HL-60/S4 (cell line): ENCODE results near the gene HERC3.

Experiments used
- in situ Hi-C: fragments of 300-500 bp; cut with MboI; formaldehyde crosslinking; loops from 2 replicates; pipeline ENCODE4 v1.14.3; 2022; ENCODE audit warnings: low sequenced_read_pairs

HERC3 gene

DNA sequence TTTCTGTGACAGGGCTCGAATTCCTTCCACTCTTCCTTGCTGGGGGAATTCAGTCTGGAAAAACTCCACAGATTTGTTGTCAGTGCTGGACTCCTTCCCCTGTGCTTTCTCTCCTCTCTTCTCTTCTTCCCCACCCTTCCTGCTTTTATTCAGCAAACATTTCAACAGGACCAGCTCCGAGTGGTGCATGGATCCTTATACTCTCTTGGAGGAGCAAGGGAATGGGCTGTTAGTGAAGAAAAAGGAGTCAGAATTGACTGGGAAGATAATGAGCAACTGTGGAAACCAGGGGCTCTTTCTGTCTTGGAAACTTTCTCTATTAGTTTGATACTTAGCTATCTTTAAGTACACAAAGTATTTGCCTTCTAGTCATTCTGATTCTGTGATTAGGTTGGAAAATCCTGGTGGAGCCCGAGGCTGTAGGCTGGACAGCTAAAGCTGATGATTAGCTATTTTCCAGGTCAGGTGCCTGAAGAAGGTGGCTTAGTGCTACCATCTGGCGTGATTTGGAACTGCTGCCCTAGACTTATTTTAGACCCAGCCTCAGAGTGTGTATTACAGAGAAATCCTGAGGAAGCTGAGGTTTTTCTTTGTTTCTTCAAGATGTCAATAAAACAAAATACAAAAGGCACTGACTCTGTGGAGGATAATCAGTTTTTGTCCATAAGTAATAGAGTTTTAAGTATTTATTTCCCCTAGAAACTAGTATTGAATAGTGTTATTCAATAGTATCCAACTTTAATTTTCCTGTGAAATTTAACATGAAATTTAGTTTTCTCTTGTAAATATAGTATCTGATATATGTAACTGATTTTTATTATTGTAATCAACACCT is 67.0 kb downstream of the HERC3 start:
- in situ Hi-C loops = no loop called here

GRCh38 chr4:88659890-88660208 is 67.6 kb downstream of the HERC3 start:
- in situ Hi-C loops = no loop called here

- in situ Hi-C loops = no loop called here
Observed at GRCh38 chr4:88660446-88661294, 68.4 kb downstream of the HERC3 start.

GRCh38 chr4:88661739-88662138 is 69.5 kb downstream of the HERC3 start:
- in situ Hi-C loops = no loop called here

GRCh38 chr4:88672987-88673386 is 80.7 kb downstream of the HERC3 start:
- in situ Hi-C loops = no loop called here

GRCh38 chr4:88673886-88674285 is 81.6 kb downstream of the HERC3 start:
- in situ Hi-C loops = no loop called here

DNA sequence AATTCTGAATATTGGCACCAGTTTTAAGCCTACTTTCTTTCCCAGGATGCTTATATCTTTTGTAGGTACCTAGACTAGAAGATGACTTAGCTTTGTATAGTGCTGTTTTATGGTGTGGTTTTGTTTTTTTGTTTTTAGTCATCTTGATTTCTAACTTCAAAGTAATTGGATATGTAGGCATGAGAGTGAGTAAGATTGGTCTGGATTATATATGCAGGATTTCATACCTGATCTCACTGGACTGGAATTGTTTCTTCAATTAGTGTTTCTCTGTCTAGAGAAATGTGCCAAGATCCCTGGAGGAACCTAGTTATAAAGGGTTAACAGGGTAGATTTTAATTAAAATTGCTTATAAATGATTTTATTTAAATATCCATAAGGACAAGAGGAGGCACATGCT is 82.3 kb downstream of the HERC3 start:
- in situ Hi-C loops = no loop called here

- in situ Hi-C loops = no loop called here
Observed at GRCh38 chr4:88674979-88675378, 82.7 kb downstream of the HERC3 start.

GRCh38 chr4:88675543-88675942 is 83.3 kb downstream of the HERC3 start:
- in situ Hi-C loops = no loop called here

DNA sequence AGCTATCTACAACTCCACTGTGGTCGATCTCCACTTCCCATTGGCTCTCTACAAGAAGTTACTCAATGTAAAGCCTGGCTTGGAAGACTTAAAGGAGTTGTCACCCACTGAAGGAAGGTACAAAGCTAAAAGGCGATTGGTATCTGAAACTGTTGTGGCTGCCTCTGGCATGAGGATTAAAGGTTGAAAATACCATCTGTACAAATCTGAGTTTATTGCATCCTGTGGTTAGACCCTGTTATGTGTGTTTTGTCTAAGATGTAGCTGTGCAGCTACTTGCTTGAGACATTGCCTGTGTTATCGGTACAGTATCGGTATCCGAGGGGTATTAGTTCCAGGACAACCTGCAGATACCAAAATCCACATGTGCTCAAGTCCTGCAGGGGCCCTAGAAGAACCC is 88.9 kb downstream of the HERC3 start:
- in situ Hi-C loops = no loop called here

DNA sequence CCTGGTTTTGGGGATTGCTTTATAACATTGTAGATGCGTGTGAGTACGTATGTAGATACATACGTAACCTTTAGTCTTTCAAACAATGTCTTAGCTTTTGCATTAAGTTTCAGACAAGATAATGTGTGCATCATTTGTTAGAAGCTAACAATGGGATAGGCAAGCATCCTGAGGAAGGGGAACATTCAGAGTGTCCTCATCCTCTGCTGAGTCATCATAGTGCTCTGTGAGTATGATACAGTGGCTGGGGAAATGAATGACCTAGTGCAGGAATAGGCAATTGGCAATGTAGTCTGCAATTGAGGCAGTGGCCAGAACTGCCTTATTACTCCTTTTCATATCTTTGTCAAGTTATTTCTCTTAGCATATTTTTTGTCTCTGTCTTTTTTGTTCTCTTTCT is 98.1 kb downstream of the HERC3 start:
- in situ Hi-C loops = no loop called here

GRCh38 chr4:88693792-88694191 is 101.5 kb downstream of the HERC3 start:
- in situ Hi-C loops = no loop called here

DNA sequence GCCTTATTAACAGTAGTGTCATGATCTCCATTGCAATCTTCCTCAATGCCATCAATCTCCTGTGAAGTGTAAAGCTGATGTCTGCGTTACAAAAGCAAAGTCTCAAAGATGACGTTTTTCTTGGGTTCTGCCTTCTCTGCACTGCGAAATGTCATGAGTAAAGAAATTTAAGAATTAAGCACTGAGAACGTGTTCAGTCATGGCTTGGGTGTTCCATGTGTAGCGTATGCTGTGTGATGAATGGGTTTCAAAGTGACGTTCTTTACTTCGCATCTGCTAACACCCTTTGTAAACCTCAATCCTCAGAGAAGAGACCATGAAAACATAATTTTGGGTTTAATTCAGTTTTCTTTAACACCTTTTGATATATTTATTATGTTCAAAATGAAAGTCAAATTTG is 104.3 kb downstream of the HERC3 start:
- in situ Hi-C loops = no loop called here

- in situ Hi-C loops = no loop called here
Observed at GRCh38 chr4:88697141-88697540, 104.9 kb downstream of the HERC3 start.

GRCh38 chr4:88697588-88698329 is 105.5 kb downstream of the HERC3 start, which contains the start of gene NAP1L5:
Gene NAP1L5, minus strand, starts transcription at chr4:88697829. Its CDS starts 75 bp downstream, at chr4:88697754.
- in situ Hi-C loops = no loop called here

DNA sequence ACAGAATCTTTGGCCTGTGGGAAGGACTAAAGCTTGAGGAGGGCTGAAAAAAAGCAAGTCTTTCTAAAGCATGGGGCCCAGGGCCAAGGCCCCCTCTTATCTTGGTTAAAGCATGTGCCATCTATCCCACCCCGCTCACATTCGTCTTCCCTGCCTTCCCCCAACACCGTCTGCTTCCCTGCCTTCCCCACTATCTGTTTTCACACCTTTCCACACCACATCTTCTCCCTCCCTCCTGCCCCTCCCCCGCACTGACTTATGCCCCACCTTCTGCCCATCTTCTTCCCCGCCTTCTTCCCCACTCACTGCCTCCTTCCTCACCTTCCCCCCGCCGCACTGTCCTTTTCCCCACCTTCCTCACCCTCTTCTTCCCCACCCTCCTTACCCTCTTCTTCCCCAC is 106.2 kb downstream of the HERC3 start:
- in situ Hi-C loops = no loop called here

DNA sequence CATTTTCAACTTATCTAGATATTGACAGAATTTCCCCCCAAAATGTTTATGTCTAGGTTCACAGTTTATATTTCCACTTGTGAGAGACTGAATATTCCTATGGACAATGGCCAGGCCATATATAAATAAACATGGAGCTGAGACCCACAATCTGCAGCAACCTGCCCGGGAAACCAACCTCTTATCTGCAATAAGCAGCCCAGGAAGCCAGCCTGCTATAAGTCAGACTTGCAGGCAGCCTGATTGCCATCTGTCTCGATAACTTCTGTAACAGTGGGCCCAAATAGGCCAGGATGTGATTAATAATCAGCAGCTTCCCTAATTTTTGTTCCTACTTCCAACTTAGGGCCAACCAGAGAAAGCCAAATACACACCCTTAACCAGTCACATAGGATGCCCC is 110.5 kb downstream of the HERC3 start:
- in situ Hi-C loops = no loop called here

DNA sequence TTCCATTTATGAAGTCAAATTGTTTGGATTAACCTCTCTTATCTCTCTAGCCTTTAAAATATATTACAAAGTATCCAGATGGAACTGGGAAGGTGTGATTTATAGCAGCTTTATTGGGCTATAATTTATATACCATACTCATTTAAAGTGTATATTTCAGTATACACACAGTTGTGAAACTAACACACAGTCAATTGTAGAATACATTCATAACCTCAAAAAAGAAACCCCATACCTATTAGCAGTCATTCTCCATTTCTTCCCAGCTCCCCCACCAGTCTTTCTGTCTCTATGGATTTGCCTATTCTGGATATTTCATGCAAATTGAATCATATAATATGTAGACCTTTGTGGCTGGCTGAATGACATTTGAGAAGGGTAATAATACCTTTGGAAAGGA is 112.9 kb downstream of the HERC3 start:
- in situ Hi-C loops = no loop called here

GRCh38 chr4:88705805-88706492 is 113.7 kb downstream of the HERC3 start:
- in situ Hi-C loops = no loop called here

GRCh38 chr4:88706574-88706973 is 114.3 kb downstream of the HERC3 start:
- in situ Hi-C loops = no loop called here

- in situ Hi-C loops = no loop called here
Observed at GRCh38 chr4:88709989-88710388, 117.7 kb downstream of the HERC3 start.
